ENCODE data around the gene IL1RAP.

The IL1RAP gene

GRCh38 chr3:190616637-190617036, 102.8 kb downstream of the IL1RAP start:
- TF ChIP-seq POLR2AphosphoS5 (IDR thresholded peaks at IDR 0.05; ENCODE audit: low read depth) (peak; percentile 40), SPI1 (IDR thresholded peaks at IDR 0.05; ENCODE audit: borderline replicate concordance, low read depth) (peak; percentile 48; the same call in 1 of the 2 replicates), CTCF (IDR thresholded peaks at IDR 0.05; ENCODE audit: insufficient read depth, low read length) (no peak)
- DNase-seq (ENCODE audit: low read depth in 1 of 2, low spot score in 1 of 2) = peak; percentile 80 to 87
- Histone ChIP-seq H3K27ac (replicated peaks) (peak overlapping the region; percentile 99), H3K4me3 (replicated peaks; ENCODE audit: insufficient read depth, low read length) (no peak overlapping the region), H3K27me3 (ENCODE audit: insufficient read depth, poor library complexity, severe bottlenecking) (no peaks in the 10 kb centered on the region)

GRCh38 chr3:190617185-190617584, 103.3 kb downstream of the IL1RAP start:
- TF ChIP-seq GABPA (IDR thresholded peaks at IDR 0.05; ENCODE audit: low read depth) = no peak
- TF ChIP-seq REST (IDR thresholded peaks at IDR 0.05; ENCODE audit: insufficient replicate concordance, low read depth) = no peak
- TF ChIP-seq POLR2AphosphoS5 (IDR thresholded peaks at IDR 0.05; ENCODE audit: low read depth) = no peak; the same call in 1 of the 2 replicates
- no peak for TF ChIP-seq CTCF (IDR thresholded peaks at IDR 0.05; ENCODE audit: insufficient read depth, low read length)
- no peak for TF ChIP-seq SPI1 (IDR thresholded peaks at IDR 0.05; ENCODE audit: borderline replicate concordance, low read depth)
- Histone ChIP-seq H3K27me3 (ENCODE audit: insufficient read depth, poor library complexity, severe bottlenecking) (no peaks in the 10 kb centered on the region), H3K4me3 (replicated peaks; ENCODE audit: insufficient read depth, low read length) (no peak overlapping the region), H3K27ac (replicated peaks) (peak overlapping the region; percentile 99)
- peak; percentile 91 to 95 for DNase-seq (ENCODE audit: low read depth in 1 of 2, low spot score in 1 of 2)

- Histone ChIP-seq H3K4me3 (replicated peaks; ENCODE audit: insufficient read depth, low read length) (no peak overlapping the region), H3K27ac (replicated peaks) (peak overlapping the region; percentile 99), H3K27me3 (ENCODE audit: insufficient read depth, poor library complexity, severe bottlenecking) (no peaks in the 10 kb centered on the region)
- DNase-seq (ENCODE audit: low read depth in 1 of 2, low spot score in 1 of 2) = peak; percentile 50 to 66
- no peak for TF ChIP-seq CTCF (IDR thresholded peaks at IDR 0.05; ENCODE audit: insufficient read depth, low read length)
- TF ChIP-seq SPI1 (IDR thresholded peaks at IDR 0.05; ENCODE audit: borderline replicate concordance, low read depth) = no peak
- TF ChIP-seq POLR2AphosphoS5 (IDR thresholded peaks at IDR 0.05; ENCODE audit: low read depth) = no peak
- TF ChIP-seq GABPA (IDR thresholded peaks at IDR 0.05; ENCODE audit: low read depth) = no peak
- TF ChIP-seq REST (IDR thresholded peaks at IDR 0.05; ENCODE audit: insufficient replicate concordance, low read depth) = no peak
Measured at GRCh38 chr3:190618330-190619030, 104.6 kb downstream of the IL1RAP start.
